HEK293T (cell line): ENCODE data around the gene TMEM134.

ENCODE experiments used
- BHLHE40 ChIP-seq: fragments of 450-650 bp; IDR thresholded peaks from 2 replicates; pipeline ENCODE4 v1.6.1; 2016; ENCODE audit warnings: mild to moderate bottlenecking, moderate library complexity, borderline replicate concordance
- ELF4 ChIP-seq: fragments of 450-650 bp; IDR thresholded peaks from 2 replicates; pipeline ENCODE4 v1.6.1; 2017; ENCODE audit warnings: antibody characterized with exemption
- FOXA1 ChIP-seq: fragments of 450-650 bp; IDR thresholded peaks from 2 replicates; pipeline ENCODE4 v1.6.1; 2016; ENCODE audit warnings: mild to moderate bottlenecking
- FOXK2 ChIP-seq: fragments of 450-650 bp; IDR thresholded peaks from 2 replicates; pipeline ENCODE4 v1.6.1; 2016; ENCODE audit warnings: mild to moderate bottlenecking
- FOXM1 ChIP-seq: fragments of 450-650 bp; IDR thresholded peaks from 2 replicates; pipeline ENCODE4 v1.6.1; 2017; ENCODE audit warnings: mild to moderate bottlenecking, borderline replicate concordance
- SUZ12 ChIP-seq: fragments of 450-650 bp; IDR thresholded peaks from 2 replicates; pipeline ENCODE4 v1.6.1; 2016; ENCODE audit warnings: mild to moderate bottlenecking
- TARDBP ChIP-seq: fragments of 450-650 bp; IDR thresholded peaks from 2 replicates; pipeline ENCODE4 v1.6.1; 2016

- TF ChIP-seq BHLHE40 = no peak
- no peak for TF ChIP-seq SUZ12
- no peak for TF ChIP-seq ELF4
- no peak for TF ChIP-seq FOXM1
- TF ChIP-seq FOXA1 = no peak
- no peak for TF ChIP-seq TARDBP
- TF ChIP-seq FOXK2 = no peak
These were observed 31.8 kb downstream of the TMEM134 start, which contains the start of gene PTPRCAP for GRCh38 chr11:67437082-67437808.
